ENCODE measurements around the gene STX18.

DNA sequence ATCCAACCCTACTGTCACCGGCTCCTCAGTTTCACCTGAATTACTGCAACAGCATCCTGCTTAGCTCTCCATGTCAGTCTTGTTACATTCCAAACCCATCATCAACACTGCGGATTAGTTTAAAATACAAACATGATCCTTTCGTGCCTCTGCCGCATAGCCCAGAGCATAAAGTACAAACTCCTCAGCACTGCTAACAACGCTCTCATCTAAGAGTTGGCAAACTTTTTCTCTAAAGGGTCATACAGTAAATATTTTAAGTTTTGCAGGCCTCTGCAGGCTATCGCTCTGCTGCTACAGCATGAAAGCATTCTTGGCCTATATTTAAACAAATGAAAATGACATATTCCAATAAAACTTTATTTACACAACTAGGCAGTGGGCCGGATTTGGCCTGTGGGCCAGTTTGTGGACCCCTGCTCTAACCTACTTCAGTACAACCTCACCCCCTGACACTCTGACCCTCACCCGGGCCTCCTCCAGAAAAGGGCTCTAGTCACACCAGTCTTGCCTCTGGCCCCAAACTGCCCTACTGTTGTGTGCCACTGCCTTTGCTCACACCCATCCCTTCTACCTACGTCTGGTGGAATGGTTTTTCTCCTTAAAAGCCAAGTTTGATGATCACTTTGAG, 7.2 kb downstream of the STX18 start:
- TF ChIP-seq, protein P1, sequence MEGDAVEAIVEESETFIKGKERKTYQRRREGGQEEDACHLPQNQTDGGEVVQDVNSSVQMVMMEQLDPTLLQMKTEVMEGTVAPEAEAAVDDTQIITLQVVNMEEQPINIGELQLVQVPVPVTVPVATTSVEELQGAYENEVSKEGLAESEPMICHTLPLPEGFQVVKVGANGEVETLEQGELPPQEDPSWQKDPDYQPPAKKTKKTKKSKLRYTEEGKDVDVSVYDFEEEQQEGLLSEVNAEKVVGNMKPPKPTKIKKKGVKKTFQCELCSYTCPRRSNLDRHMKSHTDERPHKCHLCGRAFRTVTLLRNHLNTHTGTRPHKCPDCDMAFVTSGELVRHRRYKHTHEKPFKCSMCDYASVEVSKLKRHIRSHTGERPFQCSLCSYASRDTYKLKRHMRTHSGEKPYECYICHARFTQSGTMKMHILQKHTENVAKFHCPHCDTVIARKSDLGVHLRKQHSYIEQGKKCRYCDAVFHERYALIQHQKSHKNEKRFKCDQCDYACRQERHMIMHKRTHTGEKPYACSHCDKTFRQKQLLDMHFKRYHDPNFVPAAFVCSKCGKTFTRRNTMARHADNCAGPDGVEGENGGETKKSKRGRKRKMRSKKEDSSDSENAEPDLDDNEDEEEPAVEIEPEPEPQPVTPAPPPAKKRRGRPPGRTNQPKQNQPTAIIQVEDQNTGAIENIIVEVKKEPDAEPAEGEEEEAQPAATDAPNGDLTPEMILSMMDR (IDR thresholded peaks at IDR 0.05; ENCODE audit: extremely low read depth in 1 of 2, insufficient read depth in 1 of 2, low read depth in 1 of 2, low read length in 2 of 2), result no peak
- TF ChIP-seq POLR2A (IDR thresholded peaks at IDR 0.05; ENCODE audit: low read depth, low read length) (no peak), FOS (IDR thresholded peaks at IDR 0.05; ENCODE audit: borderline replicate concordance, insufficient read depth, low read length) (no peak), JUN (IDR thresholded peaks at IDR 0.05; ENCODE audit: borderline replicate concordance, insufficient read depth, insufficient read length, low read depth) (no peak)
